Left ventricle myocardium inferior (tissue), 1 donor: ENCODE measurements around the gene PRR12. TPM values are rescaled to one million over a fixed set of nuclear protein-coding genes. Genes with fewer than 3 reads are reported as not detected.

Experiments
- DNase-seq: peaks from one replicate; pipeline ENCODE4 v3.0.0-alpha.2; 2020
- H3K27ac ChIP-seq: fragments of 200-600 bp; replicated peaks from 2 replicates; pipeline ENCODE4 v1.8.0; 2021
- H3K27me3 ChIP-seq: fragments of 200-600 bp; 2 replicates; pipeline ENCODE4 v1.8.0; 2021; ENCODE audit warnings: low read depth
- H3K36me3 ChIP-seq: fragments of 200-600 bp; 2 replicates; pipeline ENCODE4 v1.8.0; 2021
- H3K4me1 ChIP-seq: fragments of 200-600 bp; 2 replicates; pipeline ENCODE4 v1.8.0; 2021
- H3K4me3 ChIP-seq: fragments of 200-600 bp; 2 replicates; pipeline ENCODE4 v1.8.0; 2021; ENCODE audit warnings: mild to moderate bottlenecking, moderate library complexity
- H3K9me3 ChIP-seq: fragments of 200-600 bp; replicated peaks from 2 replicates; pipeline ENCODE4 v1.8.0; 2021
- CTCF ChIP-seq: fragments of 200-600 bp; IDR thresholded peaks from 2 replicates; pipeline ENCODE4 v1.8.0; 2021; ENCODE audit warnings: antibody characterized with exemption, mild to moderate bottlenecking, borderline replicate concordance
- intact Hi-C: fragments of 100-400 bp; cut with micrococcal nuclease; formaldehyde crosslinking; loops from one replicate; pipeline ENCODE4 v1.11.0; 2022
- total RNA-seq: library from RNA; stranded (reverse); fragmentation: NEBNext Ultra II Directional; extraction: Animal tissue kit (Norgen Biotek cat#: 25700); gene quantifications from one replicate; pipeline ENCODE4 v1.2.1, GENCODE V29; 2021
- donor health status: DM: no; HTN: yes; CAD: no; lungs with severe emphysema.

Gene PRR12
- total RNA-seq, 1 donor from 2014 or later, result 15.5 TPM

GRCh38 chr19:49589502-49589905 is 1.5 kb upstream of the PRR12 start:
- Histone ChIP-seq H3K4me1 (peaks cover 39% of the 10 kb centered on the region), H3K9me3 (no peaks in the 10 kb centered on the region), H3K4me3 (peak overlapping the region; percentile 94), H3K27ac (peak overlapping the region; percentile 97), H3K27me3 (no peaks in the 10 kb centered on the region), H3K36me3 (peaks cover 10% of the 10 kb centered on the region)
- TF ChIP-seq CTCF, result no peak
- no peak for DNase-seq
- intact Hi-C loops, result no loop called here

- Histone ChIP-seq H3K36me3 (peaks cover 18% of the 10 kb centered on the region), H3K27ac (peak overlapping the region; percentile 97), H3K4me1 (peaks cover 40% of the 10 kb centered on the region), H3K27me3 (no peaks in the 10 kb centered on the region), H3K9me3 (no peaks in the 10 kb centered on the region), H3K4me3 (peak overlapping the region; percentile 94)
- peak; percentile 96 for DNase-seq
- TF ChIP-seq CTCF, result peak; percentile 5
- intact Hi-C loops, result no loop called here
Observed at GRCh38 chr19:49590071-49590970, 661 bp upstream of the PRR12 start.

- no peaks in the 10 kb centered on the region for H3K9me3 ChIP-seq
- intact Hi-C loops, result no loop called here
- peaks cover 40% of the 10 kb centered on the region for H3K4me1 ChIP-seq
- H3K4me3 ChIP-seq, result peak overlapping the region; percentile 94
- H3K27ac ChIP-seq, result peak overlapping the region; percentile 97
- no peaks in the 10 kb centered on the region for H3K27me3 ChIP-seq
- peak; percentile 40 for DNase-seq
- H3K36me3 ChIP-seq, result peaks cover 32% of the 10 kb centered on the region
- no peak for TF ChIP-seq CTCF
Observed at GRCh38 chr19:49591731-49592485, 926 bp downstream of the PRR12 start.

GRCh38 chr19:49592486-49593232 is 1.7 kb downstream of the PRR12 start:
- Histone ChIP-seq H3K36me3 (peaks cover 40% of the 10 kb centered on the region), H3K9me3 (no peaks in the 10 kb centered on the region), H3K4me1 (peaks cover 40% of the 10 kb centered on the region), H3K27ac (peak overlapping the region; percentile 97), H3K27me3 (no peaks in the 10 kb centered on the region), H3K4me3 (peak overlapping the region; percentile 94)
- intact Hi-C loops, result no loop called here
- no peak for DNase-seq
- TF ChIP-seq CTCF, result no peak
